ENCODE data around the gene SSTR5. TPM values are rescaled to one million over a fixed set of nuclear protein-coding genes. Genes with fewer than 3 reads are reported as not detected.

Gene SSTR5
- total and polyA plus RNA-seq, 10 of the 15 experiments (the other 5 are each of a cell fraction or from before 2014, with no cell fraction given): not detected

DNA sequence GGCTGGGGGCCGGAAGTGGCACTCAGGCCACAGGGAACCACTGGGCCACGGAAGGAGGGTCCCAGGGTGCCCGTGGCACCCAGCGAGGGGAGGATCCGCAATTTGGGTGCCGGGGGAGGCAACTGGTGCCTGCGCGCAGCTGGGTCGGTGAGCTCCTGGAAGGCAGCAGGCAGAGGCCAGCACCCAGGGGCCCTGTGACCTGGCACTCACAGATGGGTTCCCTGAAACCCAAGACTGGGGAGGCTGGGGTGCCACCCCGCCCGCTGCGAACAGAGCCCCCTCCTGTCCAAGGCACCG is 663 bp downstream of the SSTR5 start (continued):
- TF ChIP-seq ZNF687 (IDR thresholded peaks at IDR 0.05): no peak
- TF ChIP-seq ZNF622 (IDR thresholded peaks at IDR 0.05): no peak
- TF ChIP-seq, protein P1, sequence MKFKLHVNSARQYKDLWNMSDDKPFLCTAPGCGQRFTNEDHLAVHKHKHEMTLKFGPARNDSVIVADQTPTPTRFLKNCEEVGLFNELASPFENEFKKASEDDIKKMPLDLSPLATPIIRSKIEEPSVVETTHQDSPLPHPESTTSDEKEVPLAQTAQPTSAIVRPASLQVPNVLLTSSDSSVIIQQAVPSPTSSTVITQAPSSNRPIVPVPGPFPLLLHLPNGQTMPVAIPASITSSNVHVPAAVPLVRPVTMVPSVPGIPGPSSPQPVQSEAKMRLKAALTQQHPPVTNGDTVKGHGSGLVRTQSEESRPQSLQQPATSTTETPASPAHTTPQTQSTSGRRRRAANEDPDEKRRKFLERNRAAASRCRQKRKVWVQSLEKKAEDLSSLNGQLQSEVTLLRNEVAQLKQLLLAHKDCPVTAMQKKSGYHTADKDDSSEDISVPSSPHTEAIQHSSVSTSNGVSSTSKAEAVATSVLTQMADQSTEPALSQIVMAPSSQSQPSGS (IDR thresholded peaks at IDR 0.05; ENCODE audit: low read length): no peak
- TF ChIP-seq RUNX3 (IDR thresholded peaks at IDR 0.05; ENCODE audit: low read length): no peak

DNA sequence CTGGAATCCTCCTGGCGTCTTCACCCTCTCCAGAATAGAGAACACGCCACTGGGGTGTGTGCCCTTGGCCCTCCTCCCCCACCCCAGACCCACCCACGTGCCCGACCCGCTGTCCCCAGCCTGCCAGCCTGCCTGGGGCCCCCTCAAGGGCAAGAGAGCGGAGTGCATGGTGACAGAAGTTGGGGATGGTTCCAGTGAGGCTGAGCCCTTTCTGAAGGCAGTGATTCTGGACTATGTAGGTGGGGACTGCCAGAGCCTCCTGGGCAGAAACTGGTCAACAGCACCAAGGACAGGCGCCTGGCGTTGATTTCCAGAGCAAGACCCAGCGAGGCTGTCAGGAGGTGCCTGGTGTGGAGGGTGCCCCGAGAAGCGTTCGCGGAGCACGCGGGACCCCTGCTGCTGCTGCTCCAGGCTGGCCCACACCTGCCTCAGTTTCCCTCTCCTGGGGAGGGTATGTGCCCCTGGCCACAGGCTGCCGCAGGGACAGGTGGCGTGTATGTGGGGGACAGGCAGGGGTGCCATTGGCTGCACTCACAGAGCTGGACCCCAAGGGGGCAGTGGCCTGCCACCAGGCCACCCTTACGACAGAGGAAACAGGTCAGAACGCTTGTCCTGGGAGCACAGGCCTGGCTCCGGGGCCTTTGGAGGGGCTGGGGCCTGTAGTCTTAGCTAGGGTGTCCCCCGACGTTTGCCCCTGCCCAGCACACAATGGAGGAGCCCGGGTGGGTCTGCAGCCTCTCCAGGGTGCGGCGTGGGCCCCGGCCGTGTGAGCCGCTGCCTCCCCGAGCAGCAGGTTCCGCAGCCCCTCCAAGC is 1.2 kb downstream of the SSTR5 start:
- CTCF ChIA-PET: no interaction called here

More for the DNA sequence above, 1.2 kb downstream of the SSTR5 start:
- Histone ChIP-seq H3K79me2 (ENCODE audit: control insufficient read depth, insufficient read depth, low read length) (no peaks in the 10 kb centered on the region), H3K4me1 (ENCODE audit: control insufficient read depth, insufficient read depth, low read length) (no peaks in the 10 kb centered on the region), H3K9ac (ENCODE audit: control insufficient read depth, insufficient read depth, low read length) (no peak overlapping the region), H2AFZ (ENCODE audit: control insufficient read depth, low read depth, low read length) (no peak overlapping the region), H3K9me3 (replicated peaks; ENCODE audit: control insufficient read depth, insufficient read depth, low read length) (no peaks in the 10 kb centered on the region), H3K4me3 (no peak overlapping the region), H3K27ac (ENCODE audit: control insufficient read depth, insufficient read depth) (no peak overlapping the region), H4K20me1 (ENCODE audit: control insufficient read depth, insufficient read depth) (no peaks in the 10 kb centered on the region), H3K36me3 (ENCODE audit: control insufficient read depth in 2 of 2, insufficient read depth in 2 of 2, low read length in 1 of 2) (no peaks in the 10 kb centered on the region), H3K4me2 (ENCODE audit: control insufficient read depth, insufficient read depth) (no peak overlapping the region), H3K27me3 (replicated peaks in 1 of 2; ENCODE audit: control insufficient read depth in 2 of 2, insufficient read depth in 2 of 2, low read length in 1 of 2) (no peaks in the 10 kb centered on the region)
- ChIA-PET RAD21 (ENCODE audit: unreplicated experiment) (no interaction called here), SMC1A (ENCODE audit: uncharacterized antibody, unreplicated experiment) (no interaction called here), POLR2A (no interaction called here)
- TF ChIP-seq CBFB (IDR thresholded peaks at IDR 0.05; ENCODE audit: low read depth) (no peak), MYB (IDR thresholded peaks at IDR 0.05; ENCODE audit: borderline replicate concordance, low read depth, low read length) (no peak), SREBF1 (IDR thresholded peaks at IDR 0.05; ENCODE audit: low read length) (no peak), NFXL1 (IDR thresholded peaks at IDR 0.05; ENCODE audit: borderline replicate concordance) (no peak), MYC (IDR thresholded peaks at IDR 0.05; ENCODE audit: insufficient read depth, insufficient read length, insufficient replicate concordance, low read length, severe bottlenecking) (no peak), PAX8 (IDR thresholded peaks at IDR 0.05) (no peak)
- ATAC-seq (no peak), FAIRE-seq (no peak), DNase-seq (ENCODE audit: low read depth, low spot score) (no peak)
- WGBS (ENCODE audit: insufficient coverage, insufficient replicate concordance, low lambda C conversion rate, missing lambda C conversion rate): 50% methylated on average over 30 of the region's 30 CpGs
- in situ Hi-C loops (cut with MboI): no loop called here
- BruUV-seq (replicated peaks): no TSS peak
- intact Hi-C loops (cut with micrococcal nuclease; ENCODE audit: unreplicated experiment): no loop called here

All from GM12878 (cell line).